ENCODE measurements around the gene AKT2. TPM values are rescaled to one million over a fixed set of nuclear protein-coding genes. Genes with fewer than 3 reads are reported as not detected.

AKT2 gene
- total RNA-seq, 2 experiments from 2014 or later: 126 to 127 TPM

GRCh38 chr19:40254714-40255418 lies 30.3 kb downstream of the AKT2 start:
- Mint-ChIP-seq H3K9me3 (no peaks in the 10 kb centered on the region), H3K36me3 (peaks cover 16% of the 10 kb centered on the region), H3K4me1 (ENCODE audit: low read depth) (peaks cover 14% of the 10 kb centered on the region), H3K4me3 (no peak overlapping the region), H3K27me3 (no peaks in the 10 kb centered on the region), H3K27ac (no peak overlapping the region)
- CTCF ChIA-PET: interaction anchor here (1.2 kb wide), 1 partner anchor 50 kb away, joined by 3 read pairs; no protein-coding TSS in a partner anchor
- no peak for DNase-seq
- POLR2A ChIA-PET: no interaction called here
- intact Hi-C loops (cut with micrococcal nuclease): no loop called here

DNA sequence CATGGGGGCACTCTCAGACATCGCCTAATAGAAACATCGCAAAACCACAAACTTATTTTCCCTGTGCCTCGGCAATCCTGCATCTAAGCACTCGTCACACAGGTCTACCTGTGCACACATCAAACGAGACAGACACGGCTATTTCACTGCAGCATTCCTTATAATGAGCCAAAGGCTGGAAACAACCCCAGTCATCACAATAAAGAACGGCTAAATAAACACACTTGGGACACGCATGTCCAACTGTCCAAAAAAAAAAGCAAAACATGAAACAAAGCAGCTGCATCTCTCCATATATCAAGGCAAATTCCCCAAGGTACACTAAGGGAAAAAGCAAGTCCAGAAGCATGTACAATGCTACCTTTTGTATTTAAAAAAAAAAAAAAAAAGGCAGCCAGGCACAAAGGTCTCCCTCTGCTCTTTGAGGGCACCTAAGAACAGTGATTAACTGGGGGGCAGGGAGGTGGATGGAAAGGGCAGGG lies 31.5 kb downstream of the AKT2 start:
- ChIA-PET POLR2A (no interaction called here), CTCF (interaction anchor here (1.7 kb wide), 1 partner anchor 52 kb away, joined by 4 read pairs; no protein-coding TSS in a partner anchor)
- H3K27ac Mint-ChIP-seq: no peak overlapping the region
- intact Hi-C loops (cut with micrococcal nuclease): no loop called here
- peaks cover 8% of the 10 kb centered on the region for H3K4me1 Mint-ChIP-seq (ENCODE audit: low read depth)
- H3K27me3 Mint-ChIP-seq: no peaks in the 10 kb centered on the region
- H3K36me3 Mint-ChIP-seq: peaks cover 16% of the 10 kb centered on the region
- DNase-seq: no peak
- H3K4me3 Mint-ChIP-seq: no peak overlapping the region
- H3K9me3 Mint-ChIP-seq: no peaks in the 10 kb centered on the region

DNA sequence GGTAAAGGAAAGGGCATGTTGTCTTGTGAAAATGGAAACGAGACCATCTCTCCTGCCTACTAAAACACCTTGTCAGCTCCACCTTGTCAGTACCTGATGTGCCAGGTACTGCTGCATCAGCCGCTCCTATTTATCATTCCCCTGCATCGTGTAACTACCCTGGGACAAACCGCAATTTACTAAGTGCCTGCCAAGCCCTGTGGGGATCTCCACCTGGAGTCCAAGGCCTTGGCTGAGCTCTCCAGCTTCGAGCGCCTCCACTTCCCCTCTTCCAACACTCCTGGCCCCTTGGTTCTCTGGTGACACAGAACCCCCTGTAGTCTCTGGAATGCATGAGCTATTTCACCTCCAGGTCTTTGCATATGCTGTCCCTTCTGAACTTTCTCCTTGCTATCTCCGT lies 32.8 kb downstream of the AKT2 start:
- Mint-ChIP-seq H3K36me3 (peaks cover 16% of the 10 kb centered on the region), H3K27ac (no peak overlapping the region), H3K9me3 (no peaks in the 10 kb centered on the region), H3K27me3 (no peaks in the 10 kb centered on the region), H3K4me1 (ENCODE audit: low read depth) (peaks cover 5% of the 10 kb centered on the region), H3K4me3 (no peak overlapping the region)
- POLR2A ChIA-PET: no interaction called here
- CTCF ChIA-PET: interaction anchor here (1.7 kb wide), 1 partner anchor 53 kb away, joined by 4 read pairs; no protein-coding TSS in a partner anchor
- no peak for DNase-seq
- intact Hi-C loops (cut with micrococcal nuclease): no loop called here

- DNase-seq: no peak
- no peak overlapping the region for H3K27ac Mint-ChIP-seq
- intact Hi-C loops (cut with micrococcal nuclease): no loop called here
- no peak overlapping the region for H3K4me3 Mint-ChIP-seq
- POLR2A ChIA-PET: no interaction called here
- H3K27me3 Mint-ChIP-seq: no peaks in the 10 kb centered on the region
- H3K36me3 Mint-ChIP-seq: peaks cover 16% of the 10 kb centered on the region
- H3K4me1 Mint-ChIP-seq (ENCODE audit: low read depth): peaks cover 5% of the 10 kb centered on the region
- no peaks in the 10 kb centered on the region for H3K9me3 Mint-ChIP-seq
- CTCF ChIA-PET: no interaction called here
These were observed 33.2 kb downstream of the AKT2 start for GRCh38 chr19:40251991-40252390.

DNA sequence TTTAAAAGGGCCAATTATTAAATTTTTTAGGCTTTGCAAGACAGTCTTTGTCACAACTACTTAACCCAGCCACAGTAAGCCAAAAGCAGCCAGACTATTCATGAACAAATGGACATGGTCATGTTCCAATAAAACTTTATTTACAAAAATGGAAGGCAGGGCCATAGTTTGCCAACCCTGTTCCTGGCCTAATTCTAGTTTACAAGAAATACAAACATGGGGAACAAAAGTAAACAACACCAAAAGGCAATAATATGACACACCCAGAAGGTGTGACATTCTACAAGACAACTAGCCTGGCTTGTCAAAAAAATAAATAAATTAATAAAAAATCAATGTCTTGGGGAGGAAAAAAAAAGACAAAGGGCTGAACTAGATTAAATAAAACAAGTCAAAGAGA lies 33.9 kb downstream of the AKT2 start:
- DNase-seq: no peak
- H3K27ac Mint-ChIP-seq: no peak overlapping the region
- H3K4me1 Mint-ChIP-seq (ENCODE audit: low read depth): peaks cover 7% of the 10 kb centered on the region
- H3K4me3 Mint-ChIP-seq: no peak overlapping the region
- intact Hi-C loops (cut with micrococcal nuclease): no loop called here
- H3K36me3 Mint-ChIP-seq: peaks cover 16% of the 10 kb centered on the region
- ChIA-PET POLR2A (no interaction called here), CTCF (no interaction called here)
- no peaks in the 10 kb centered on the region for H3K27me3 Mint-ChIP-seq
- H3K9me3 Mint-ChIP-seq: no peaks in the 10 kb centered on the region

DNA sequence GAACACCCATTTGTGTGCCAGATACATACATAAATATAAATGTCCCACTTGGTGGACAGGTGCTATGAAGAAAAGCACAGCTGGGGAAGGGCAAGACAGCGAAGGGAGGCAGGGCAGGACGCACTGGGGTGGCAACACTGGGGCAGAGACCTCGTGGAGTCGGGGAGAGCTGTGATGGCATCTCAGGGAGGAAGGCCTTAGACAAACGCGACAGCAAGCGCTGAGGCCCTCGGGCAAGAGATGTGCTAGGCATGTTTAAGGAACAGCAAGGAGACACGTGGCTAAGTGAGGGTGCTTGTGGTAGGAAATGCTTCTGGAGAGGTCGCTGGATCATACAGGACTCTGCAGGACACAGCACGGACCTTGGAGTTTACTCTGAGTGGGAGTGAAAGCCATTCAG lies 35.4 kb downstream of the AKT2 start:
- POLR2A ChIA-PET: no interaction called here
- CTCF ChIA-PET: interaction anchor here (0.6 kb wide), 1 partner anchor 58 kb away, joined by 3 read pairs; no protein-coding TSS in a partner anchor
- peaks cover 5% of the 10 kb centered on the region for H3K4me1 Mint-ChIP-seq (ENCODE audit: low read depth)
- intact Hi-C loops (cut with micrococcal nuclease): no loop called here
- no peak overlapping the region for H3K4me3 Mint-ChIP-seq
- no peaks in the 10 kb centered on the region for H3K27me3 Mint-ChIP-seq
- no peak for DNase-seq
- H3K36me3 Mint-ChIP-seq: peaks cover 5% of the 10 kb centered on the region
- H3K27ac Mint-ChIP-seq: no peak overlapping the region
- H3K9me3 Mint-ChIP-seq: no peaks in the 10 kb centered on the region

- Mint-ChIP-seq H3K36me3 (peaks cover 4% of the 10 kb centered on the region), H3K27me3 (no peaks in the 10 kb centered on the region), H3K4me1 (ENCODE audit: low read depth) (peaks cover 5% of the 10 kb centered on the region), H3K27ac (no peak overlapping the region), H3K9me3 (no peaks in the 10 kb centered on the region), H3K4me3 (no peak overlapping the region)
- no peak for DNase-seq
- ChIA-PET POLR2A (no interaction called here), CTCF (interaction anchor here (0.6 kb wide), 1 partner anchor 58 kb away, joined by 3 read pairs; no protein-coding TSS in a partner anchor)
- intact Hi-C loops (cut with micrococcal nuclease): no loop called here
These were observed 35.9 kb downstream of the AKT2 start for GRCh38 chr19:40249201-40249600.

- POLR2A ChIA-PET: no interaction called here
- CTCF ChIA-PET: interaction anchor here (1.1 kb wide), 1 partner anchor 109 kb away, joined by 3 read pairs; no protein-coding TSS in a partner anchor
- H3K36me3 Mint-ChIP-seq: peaks cover 4% of the 10 kb centered on the region
- DNase-seq: no peak
- H3K4me3 Mint-ChIP-seq: no peak overlapping the region
- H3K27me3 Mint-ChIP-seq: no peaks in the 10 kb centered on the region
- no peak overlapping the region for H3K27ac Mint-ChIP-seq
- no peaks in the 10 kb centered on the region for H3K9me3 Mint-ChIP-seq
- peaks cover 5% of the 10 kb centered on the region for H3K4me1 Mint-ChIP-seq (ENCODE audit: low read depth)
- intact Hi-C loops (cut with micrococcal nuclease): no loop called here
These were observed 37.3 kb downstream of the AKT2 start for GRCh38 chr19:40247735-40248262.

GRCh38 chr19:40247178-40247577 lies 38.0 kb downstream of the AKT2 start:
- DNase-seq: no peak
- no peaks in the 10 kb centered on the region for H3K36me3 Mint-ChIP-seq
- H3K27me3 Mint-ChIP-seq: no peaks in the 10 kb centered on the region
- H3K4me1 Mint-ChIP-seq (ENCODE audit: low read depth): peaks cover 3% of the 10 kb centered on the region
- no peaks in the 10 kb centered on the region for H3K9me3 Mint-ChIP-seq
- CTCF ChIA-PET: no interaction called here
- no peak overlapping the region for H3K4me3 Mint-ChIP-seq
- no peak overlapping the region for H3K27ac Mint-ChIP-seq
- POLR2A ChIA-PET: no interaction called here
- intact Hi-C loops (cut with micrococcal nuclease): no loop called here

DNA sequence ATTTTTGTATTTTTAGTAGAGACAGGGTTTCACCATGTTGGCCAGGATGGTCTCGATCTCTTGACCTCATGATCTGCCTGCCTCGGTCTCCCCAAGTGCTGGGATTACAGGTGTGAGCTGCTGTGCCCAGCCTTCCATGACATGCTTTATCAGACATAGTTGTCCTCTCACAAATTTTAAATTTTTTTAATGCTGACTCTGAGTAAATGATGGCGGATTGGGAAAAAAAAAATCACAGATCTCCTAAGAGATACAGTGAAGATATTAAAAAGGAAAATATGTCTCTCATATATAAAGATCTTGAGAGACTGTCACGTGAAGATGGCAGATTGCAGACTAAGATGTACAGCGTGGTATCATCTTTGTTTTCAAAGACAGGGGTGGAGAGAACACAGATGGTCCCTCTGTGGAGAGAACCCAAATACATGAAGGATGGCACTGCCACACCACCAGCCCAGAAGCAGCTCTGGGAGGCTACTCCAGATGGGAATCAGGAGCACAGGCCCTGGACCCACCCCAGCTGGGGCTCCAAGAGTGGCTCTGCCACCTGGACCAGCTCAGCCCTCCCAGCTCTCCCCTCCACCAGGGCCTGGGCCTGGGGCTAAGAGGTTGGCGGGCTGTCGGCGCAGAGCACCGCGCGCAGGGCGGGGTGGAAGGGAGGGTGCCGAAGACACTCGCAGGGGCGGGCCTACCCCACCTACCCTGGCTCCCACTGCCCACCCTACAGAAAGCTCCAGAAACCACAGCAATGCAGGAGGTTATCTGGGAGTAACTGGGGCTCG lies 38.7 kb downstream of the AKT2 start:
- no peak overlapping the region for H3K27ac Mint-ChIP-seq
- CTCF ChIA-PET: interaction anchor here (0.7 kb wide), 1 partner anchor 10 kb away, joined by 3 read pairs; no protein-coding TSS in a partner anchor
- no peak for DNase-seq
- POLR2A ChIA-PET: no interaction called here
- H3K4me3 Mint-ChIP-seq: no peak overlapping the region
- H3K36me3 Mint-ChIP-seq: peaks cover 5% of the 10 kb centered on the region
- H3K4me1 Mint-ChIP-seq (ENCODE audit: low read depth): peaks cover 3% of the 10 kb centered on the region
- intact Hi-C loops (cut with micrococcal nuclease): no loop called here
- no peaks in the 10 kb centered on the region for H3K9me3 Mint-ChIP-seq
- no peaks in the 10 kb centered on the region for H3K27me3 Mint-ChIP-seq

GRCh38 chr19:40245506-40246128 lies 39.5 kb downstream of the AKT2 start:
- H3K4me3 Mint-ChIP-seq: no peak overlapping the region
- intact Hi-C loops (cut with micrococcal nuclease): no loop called here
- ChIA-PET CTCF (interaction anchor here (0.7 kb wide), 1 partner anchor 9 kb away, joined by 3 read pairs; no protein-coding TSS in a partner anchor), POLR2A (no interaction called here)
- peaks cover 8% of the 10 kb centered on the region for H3K36me3 Mint-ChIP-seq
- no peak overlapping the region for H3K27ac Mint-ChIP-seq
- H3K4me1 Mint-ChIP-seq (ENCODE audit: low read depth): peaks cover 3% of the 10 kb centered on the region
- H3K27me3 Mint-ChIP-seq: no peaks in the 10 kb centered on the region
- no peak for DNase-seq
- H3K9me3 Mint-ChIP-seq: no peaks in the 10 kb centered on the region
